ENCODE measurements around the gene CCL21.

Gene CCL21

DNA sequence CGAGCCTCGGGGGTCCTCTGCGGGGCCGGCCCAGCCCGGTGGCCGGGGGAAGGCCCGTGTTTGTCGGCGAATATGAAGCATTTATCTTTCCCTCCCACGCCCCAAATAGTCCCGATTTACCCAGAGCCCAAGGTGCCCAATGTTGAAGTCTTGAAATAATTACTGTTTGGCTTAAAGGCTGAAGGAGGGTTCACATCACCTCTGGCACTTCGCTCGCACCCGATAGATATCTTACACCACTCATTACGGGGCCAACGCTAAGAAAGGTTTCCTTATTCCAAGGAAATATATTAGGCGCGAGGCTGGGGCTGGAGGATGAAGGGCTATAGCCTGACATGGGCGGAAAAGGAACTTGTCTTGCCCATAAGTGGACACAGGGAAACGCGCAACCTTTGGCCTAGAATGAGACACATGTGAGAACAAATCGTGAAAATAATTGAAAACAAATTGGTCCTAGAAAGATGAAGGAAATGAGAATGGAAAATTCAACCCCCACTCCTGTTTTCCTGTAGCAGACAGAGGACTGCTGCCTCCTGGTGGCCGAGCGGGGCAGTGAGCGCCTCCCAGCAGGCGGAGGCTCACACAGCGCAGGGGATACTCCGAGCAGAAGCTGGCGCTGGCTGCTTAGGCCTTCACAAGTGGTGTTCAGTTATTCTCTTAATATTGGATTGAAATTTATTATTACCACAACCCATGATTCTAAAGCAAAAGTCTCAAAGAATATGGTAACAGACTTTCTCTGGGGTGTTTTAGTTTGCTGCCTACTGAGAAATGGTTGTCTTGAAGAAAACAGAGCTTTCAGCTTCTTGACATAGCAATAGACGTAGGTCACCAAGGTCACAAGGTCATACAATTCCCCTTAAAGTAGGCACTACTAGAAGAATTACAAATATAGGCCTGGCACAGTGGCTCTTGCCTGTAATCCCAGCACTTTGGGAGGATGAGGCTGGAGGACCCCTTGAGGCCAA, 7.9 kb downstream of the CCL21 start:
- DNase-seq = peak; percentile 12 to 31

DNA sequence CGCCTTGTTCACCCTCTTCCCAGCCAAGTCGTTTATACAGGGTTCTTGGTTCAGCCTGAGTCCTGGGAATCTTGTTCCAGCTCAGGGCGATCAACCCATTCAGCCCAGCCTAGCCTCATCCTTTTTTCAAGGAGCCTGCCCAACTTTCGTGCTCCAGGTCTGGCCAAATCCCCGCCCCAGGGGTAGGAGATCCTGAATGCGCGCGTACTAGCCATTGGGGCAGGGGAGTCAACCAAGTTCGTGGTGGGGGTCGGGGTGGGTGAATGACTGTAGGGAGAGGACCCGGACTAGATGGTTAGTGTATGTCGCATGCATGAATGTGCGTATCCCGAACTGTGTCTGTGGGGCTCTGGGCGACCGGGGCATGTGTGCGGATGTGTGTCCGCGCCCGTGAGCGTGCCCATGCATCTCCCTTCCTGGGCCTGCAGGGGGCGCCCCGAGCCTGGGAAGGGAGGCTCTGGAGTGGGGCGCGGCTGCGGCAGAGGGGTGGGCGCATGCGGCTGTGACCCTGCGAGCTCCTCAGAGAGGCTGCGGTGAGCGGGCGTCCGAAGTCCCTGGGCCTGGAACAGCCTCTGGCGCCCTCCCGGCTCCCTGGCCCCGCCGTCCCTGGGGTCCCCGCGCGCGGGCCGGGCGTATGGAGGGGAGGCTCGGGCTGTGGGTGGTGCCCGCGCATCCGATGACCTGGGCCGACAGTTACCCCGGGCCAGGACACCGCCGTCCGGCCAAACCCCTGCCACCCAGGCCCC, 8.7 kb downstream of the CCL21 start:
- peak in 1 of 2 experiments; percentile 13 for DNase-seq

DNA sequence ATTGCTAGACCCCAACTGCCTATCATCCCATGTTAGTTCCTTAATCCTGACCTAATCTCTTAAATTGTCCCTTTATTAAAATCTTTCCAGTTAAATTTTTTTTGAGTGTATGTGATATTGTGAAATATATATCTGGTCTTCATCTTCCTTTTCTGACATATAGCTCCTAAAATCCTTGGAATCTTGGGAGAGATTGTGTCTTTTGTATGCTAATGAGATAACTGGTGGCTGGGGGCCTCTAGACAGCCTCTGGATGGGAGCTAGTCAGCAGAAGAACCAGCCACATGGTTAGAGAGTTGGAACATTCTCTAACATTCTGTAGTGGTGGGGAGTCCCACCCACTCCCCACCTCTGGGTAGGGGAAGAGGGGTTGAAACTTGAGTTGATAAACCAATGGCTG, 15.1 kb downstream of the CCL21 start:
- no peak for DNase-seq

DNA sequence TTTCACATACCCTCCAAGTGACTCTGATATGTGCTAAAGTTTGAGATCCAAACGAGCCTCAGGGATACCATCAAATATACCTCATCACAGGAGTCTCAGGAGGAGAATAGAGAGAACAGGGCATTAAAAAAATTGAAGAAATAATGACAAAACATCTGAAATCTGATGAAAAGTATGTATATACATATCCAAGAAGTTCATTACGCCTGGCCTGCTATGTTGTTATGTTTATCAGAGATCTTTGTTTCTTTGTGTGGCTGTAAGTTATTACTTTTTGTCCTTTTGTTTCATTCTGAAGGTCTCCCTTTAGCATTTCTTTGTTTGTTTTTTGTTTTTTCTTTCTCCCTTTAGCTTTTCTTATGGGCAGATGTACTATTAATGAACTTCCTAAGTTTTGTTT, 16.4 kb downstream of the CCL21 start:
- DNase-seq = no peak

DNA sequence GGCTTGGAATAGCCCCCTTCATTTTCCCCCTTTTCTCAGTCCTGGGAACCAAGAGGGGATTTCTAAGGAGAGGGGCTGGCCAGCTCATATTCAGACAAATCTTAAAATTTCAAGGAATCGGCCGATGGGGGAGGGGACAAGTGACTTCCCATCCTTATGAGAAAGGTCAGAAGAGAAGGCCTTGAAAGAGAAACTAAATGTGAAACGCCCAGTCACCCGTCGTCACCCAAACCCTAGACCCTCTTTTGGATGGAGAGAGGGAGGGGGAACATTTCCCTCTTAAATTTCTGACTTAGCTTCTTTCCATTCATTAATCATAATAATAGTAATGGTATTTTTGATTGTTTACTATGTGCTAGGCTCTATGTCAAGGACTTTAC, 18.0 kb downstream of the CCL21 start:
- no peak for DNase-seq

DNA sequence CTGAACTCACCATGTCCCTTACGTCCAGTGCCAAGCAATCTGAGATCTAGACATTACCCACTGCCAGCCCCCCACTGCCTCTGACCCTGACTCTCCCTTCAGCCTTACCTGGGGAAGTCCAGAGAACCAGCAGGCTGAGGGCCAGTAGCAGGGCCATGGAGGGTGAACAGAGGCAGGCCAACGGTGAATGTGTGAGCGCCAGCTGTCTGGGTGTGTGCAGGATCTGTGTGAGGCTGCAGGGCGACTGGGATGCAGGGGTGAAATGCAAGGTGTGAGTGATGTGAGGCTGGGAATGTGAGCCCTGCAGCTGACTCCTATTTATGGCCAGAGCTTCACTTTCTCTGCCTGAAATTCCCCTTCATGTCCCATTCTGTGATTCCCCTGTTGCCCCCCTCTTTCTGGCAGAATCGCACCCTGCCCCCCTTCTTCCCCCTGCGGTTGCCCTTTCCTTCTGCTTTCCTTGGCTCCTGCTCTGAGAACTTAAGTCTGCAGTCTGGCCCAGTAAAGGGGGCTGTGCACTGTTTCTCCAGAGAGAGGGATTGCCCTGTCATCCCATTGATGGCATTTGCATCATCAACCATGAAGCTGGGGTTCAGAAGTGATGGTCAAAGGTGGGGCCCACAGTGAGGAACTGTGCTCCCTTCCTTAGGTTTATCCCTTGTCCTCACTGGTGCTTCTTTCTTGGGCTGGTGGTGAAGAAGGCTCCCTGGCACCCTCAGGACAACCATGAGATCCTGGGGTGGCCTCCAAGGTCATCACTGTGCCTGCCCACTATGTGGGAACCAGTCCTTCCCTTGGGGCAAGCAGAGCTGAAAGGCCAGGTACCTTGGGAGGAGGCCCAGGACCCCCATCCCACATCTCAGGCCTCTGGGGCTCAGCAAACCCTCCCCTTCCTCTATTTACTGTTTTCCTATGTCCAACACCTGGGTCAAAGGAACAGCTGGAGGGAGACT, 18.7 kb downstream of the CCL21 start, which contains the start of gene CCL19:
CCL19 (minus strand) TSS at position 294 of the 953 bp plus-strand sequence; CDS start at position 157, 137 bp downstream.
- no peak for DNase-seq

DNA sequence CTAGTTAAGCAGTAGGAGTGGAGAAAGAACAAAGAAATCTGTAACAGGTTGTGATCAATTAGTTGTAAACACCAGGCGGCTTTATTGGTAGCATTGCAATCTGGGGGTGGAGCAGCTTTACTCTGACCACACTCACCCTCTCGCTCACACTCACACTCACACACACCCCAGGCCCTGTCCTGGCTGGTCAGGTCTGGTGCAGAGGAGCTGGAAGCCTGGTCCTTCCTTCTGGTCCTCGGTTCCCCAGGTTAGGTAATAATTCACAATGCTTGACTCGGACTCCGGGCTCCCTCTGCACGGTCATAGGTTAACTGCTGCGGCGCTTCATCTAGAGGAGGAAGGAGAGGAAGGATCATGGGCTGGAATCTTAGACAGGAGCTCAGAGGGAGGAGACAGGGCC, 20.4 kb downstream of the CCL21 start:
- no peak for DNase-seq

DNA sequence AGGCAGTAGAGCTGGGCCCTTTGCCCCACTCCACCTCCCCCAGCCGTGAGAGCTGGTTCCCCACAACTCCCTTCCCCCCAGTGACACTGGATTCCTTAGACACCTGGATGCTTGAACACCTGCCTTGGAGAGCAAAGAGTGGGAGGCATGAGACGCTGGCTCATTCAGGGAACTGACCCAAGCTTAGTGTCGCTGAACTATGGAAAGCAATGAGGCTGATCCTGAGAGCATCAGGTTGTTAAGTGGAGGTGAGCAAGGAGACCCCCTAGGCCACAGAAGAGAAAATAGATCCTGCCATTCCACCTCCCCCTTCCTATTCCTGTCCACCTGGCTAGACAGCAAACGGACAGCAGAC, 20.8 kb downstream of the CCL21 start:
- no peak for DNase-seq

DNA sequence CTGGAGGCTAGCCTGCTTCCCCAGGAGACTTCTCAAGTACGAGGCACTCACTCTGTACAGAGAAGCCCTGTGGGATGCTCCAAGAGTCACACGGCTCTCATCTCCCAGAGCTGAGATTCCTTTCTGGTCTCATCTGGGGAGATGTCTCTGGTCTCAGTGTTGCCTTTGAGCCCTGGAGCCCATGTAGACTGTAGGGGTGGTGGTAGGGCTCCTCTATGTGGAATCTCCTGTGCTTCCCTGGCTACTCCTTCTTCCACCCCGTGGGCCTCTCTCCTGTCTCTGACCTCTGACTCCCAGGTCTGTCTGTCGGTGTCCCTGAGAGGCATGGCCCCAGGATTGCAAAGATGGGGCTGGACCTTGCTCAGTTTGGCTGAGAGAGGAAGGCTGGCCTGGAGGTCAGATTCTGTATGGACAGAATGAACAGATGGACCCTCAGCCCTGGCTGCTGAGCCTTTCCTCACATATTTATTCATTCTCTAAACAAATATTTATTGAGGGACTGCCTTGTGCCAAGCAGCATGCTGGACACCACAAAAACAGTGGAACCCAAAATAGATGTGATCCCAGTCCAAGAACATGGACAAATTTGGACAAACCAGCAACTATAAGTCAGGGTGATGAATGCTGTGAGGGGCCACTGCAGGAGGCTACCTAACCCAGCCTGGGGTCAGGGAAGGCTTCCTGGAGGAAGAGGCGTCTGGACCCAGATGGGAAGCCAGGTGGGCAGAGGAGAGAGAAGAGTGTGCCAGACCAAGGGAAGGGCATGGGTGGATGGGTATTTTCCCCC, 21.4 kb downstream of the CCL21 start:
- DNase-seq = no peak

DNA sequence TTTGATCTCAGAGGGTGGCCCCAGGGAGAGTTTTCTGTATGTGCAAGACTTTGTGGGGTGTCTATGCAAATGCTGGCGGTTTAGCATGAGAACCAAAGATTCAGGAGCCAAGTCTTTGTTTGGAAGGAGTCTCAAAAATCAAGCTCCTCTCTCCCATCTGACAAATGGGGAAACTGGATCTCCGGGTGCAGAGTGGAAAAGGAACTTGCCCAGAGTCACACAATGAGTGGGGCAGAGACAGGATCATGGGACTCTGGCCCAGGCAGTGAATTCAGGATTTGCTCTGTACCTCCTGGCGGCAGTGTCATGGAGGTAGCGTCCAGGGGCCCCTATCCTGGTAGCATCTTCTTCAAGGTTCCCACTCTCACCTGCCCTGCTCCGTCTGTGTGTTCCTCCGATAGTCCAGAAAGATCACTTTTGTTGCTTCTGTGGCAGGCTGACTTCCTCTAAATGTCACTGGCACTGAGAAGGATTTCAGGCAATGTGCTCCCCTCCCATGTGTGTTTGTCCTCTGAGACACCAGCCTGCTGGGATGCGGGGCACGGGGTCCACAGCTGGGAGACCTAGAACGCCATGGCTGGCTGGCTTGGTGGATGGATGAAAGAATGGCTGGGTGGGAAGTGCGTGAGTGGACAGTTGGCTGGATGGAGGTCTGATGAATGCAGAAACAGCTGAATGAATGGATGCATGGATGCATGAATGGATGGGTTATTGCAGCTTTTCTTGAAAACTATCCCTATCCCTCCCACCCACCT, 22.5 kb downstream of the CCL21 start:
- no peak for DNase-seq

DNA sequence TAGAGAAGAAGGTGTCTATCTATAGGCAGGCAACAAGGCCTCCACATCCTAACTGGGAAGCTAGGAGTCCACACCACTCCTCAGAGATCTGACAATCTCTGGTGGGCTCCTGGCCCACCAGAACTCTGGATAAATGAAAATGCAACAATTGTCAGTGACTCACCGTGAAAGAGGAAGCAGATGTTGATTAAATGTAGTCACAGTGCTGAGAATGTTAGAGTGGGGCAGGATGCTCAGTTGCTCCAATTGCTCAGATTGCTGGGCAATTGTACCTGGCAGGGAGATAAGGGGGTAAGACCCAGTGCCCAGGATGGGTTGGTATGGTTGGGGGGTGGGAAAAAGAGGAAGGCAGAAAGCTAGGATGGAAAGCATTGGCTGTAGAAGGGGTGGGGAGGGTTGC, 23.2 kb downstream of the CCL21 start:
- no peak for DNase-seq

DNA sequence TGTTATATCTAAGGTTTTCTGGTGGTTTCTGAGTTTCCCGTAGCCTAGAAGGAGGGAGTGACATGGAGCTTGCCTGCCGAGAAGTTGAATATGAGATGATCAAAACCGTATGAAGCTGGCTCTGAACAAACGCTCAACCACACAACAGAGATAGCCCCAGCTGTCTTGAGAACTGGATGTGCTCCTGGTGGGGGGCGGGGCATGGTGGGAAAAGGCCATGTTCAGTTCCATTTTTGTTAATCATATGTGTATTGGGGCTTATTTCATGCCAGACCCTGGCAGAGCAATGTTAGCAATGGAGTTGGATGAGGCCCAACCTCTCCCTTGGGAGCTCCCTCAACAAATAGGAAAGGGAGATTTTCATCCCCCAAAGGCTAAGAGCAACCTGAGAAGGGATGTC, 23.7 kb downstream of the CCL21 start:
- no peak for DNase-seq

DNA sequence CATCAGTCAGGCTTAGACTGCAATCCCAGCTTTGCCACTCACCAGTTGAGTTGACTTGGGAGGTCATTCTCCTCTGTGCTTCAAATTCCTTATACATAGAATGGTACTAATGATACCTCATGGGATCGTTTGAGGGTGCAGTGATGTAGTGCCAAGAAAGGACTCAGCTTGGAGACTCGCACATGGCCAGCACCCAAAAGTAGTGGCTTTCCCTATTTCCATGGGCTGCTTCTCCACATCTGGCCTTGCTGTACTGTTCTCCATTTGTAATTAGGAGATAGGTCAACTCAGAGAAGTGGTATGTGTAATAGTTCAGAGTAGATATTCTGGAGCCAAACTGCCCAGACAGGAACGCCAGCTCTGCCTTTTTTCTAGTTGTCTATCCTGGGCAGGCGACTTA, 24.3 kb downstream of the CCL21 start:
- no peak for DNase-seq

DNA sequence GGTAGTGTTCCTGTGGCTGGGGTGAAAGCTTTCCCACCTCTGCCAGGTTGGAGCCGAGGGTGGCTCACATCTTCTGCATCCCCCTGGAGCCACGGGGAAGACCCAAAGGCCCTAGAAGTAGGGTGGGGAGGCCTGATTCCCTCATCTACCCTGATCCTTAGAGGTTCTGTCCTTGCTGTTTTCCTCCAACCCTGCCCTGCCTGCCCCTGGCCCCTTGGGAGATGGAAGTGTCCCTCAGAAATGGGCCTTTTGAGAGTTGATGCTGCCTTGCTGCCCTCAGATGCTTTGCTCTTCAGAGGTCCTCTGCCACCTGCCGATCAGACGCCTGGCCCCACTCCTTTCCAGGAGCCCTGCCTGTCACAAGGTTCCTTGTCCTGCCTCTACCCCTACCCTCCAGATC, 25.1 kb downstream of the CCL21 start:
- DNase-seq = no peak

DNA sequence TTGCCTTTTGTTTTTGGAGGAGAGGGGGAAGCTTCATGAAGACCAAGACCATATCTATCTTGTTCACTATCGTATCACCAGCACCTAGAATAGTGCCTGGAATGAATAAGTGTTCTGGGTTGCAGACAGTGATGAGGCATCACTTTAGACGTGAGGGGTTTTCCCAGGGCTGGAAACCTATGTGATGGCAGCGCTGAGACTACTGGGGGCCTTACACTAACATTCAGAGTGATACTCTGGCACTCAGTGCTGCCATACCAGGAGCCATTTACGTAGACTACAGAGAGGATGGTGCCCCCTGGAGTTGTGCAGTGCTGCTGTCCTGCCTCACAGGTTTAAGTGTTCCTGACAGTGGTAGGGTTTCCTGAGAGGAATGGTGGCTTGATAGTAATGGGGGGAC, 25.8 kb downstream of the CCL21 start:
- no peak for DNase-seq

DNA sequence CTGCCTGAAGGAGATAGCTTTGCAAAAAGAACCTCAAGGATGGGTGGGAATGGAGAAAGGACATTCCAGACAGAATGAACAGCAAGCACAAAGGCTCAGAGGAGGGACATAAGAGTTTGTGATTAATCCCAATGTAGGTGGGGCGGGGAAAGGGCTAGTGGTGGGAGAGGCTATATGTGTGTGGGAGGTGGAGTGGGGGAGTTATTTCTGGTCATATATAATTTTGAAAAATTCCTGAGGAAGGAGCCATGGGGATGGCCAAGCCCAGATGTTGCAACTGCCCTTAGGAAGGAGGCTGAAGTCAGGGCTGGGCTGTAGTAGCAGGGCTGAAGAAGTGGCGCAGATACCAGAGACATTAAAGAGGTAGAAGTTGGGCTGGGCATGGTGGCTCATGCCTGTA, 34.1 kb downstream of the CCL21 start:
- DNase-seq = no peak

DNA sequence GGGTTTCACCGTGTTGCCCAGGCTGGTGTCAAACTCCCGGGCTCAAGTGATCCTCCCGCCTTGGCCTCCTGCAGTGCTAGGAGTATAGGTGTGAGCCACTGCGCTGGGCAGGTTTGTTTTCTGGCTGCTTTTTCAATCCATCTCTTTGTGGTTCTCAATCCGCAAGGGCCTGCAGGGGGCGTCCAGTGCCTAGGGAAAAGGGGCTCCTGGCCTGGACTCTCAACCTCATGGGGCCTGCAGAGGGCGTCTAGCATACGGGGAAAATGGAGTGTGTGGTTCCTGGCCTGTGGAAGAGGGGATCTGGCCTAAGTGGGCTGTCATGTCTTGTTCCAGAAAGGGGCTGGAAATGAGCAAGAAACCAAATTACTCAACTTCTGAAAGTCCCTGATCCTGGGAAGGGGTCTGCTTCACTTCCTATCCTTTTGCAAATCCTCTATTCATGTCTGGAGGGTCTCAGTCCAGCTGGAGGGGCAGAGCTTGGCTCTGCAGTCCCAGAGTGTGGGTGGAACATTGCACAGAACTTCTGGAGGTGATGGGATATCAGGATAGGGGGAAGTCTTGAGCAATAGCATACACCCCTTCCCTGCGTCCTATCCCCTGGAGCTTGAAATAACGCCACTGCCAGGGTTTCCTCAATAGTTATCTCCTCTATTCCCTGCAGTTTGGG, 34.8 kb downstream of the CCL21 start:
- DNase-seq = peak in 1 of 2 experiments; percentile 27

DNA sequence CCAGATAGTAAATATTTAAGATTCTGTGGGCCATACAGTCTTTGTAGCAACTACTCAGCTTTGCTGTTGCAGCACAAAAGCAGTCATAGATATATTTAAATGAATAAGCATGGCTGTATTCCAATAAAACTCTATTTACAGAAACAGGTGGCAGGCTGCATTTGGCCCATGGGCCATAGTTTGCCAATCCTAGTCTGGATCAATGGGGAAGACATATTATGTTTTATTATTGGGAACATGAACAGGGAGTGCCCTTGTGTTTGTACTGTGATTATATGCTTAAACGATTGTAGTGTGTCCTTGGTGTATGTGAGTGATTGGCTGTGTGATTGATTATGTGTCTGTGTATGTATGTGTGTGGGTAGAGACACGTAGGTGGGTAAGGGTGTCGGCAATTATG, 35.5 kb downstream of the CCL21 start:
- DNase-seq = no peak

DNA sequence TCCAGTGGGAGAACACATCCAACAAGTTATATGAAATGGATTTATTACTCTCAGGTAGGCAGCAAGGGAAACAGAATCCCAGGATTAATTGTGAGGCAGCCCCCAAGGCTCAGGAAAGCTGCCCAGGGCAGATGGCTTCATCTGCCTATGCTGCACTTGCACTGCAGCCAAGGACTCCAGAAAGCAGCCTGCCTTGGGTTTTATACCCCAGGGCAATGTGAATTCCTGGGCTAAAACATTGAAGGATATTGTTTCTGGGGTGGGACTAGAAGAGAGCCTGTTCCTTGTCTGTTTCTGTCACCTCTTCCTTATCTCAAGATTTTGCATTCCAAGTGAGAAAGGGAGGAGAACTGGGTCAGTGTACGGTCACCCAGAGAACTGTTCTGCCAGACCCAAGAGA, 38.6 kb downstream of the CCL21 start:
- DNase-seq = no peak

DNA sequence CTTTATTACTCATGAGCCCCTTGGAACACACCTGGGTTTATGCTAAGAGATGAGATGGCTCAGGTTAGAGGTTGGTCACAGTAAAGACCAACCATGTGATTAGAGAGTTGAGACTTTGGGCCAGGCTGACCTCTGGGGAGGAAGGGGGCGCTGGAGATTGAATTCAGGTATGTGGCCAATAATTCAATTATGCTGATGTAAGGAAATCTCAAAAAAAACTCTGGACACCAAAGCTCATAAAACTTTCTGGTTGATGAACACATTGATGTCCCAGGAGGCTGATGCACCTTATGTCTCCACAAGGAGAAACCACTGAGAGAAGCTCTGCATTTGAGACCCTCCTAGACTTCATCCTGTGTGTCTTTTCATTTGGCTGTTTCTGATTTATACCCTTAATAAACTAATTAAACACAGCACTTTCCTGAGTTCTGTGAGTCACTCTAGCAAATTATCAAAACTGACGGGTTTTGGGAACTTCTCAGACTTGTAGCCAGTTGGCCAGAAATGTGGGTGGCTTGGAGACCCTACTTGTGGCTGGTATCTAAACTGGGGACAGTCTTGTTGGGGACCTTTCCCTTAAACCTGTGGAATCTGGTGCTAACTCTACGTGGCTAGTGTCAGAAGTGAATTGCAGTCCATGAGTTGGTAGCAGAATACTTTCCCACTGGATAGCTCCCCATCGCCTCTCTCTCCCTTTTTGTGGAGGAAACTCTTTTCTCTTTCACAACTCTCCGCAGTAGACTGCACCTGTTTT, 40.0 kb downstream of the CCL21 start:
- DNase-seq = no peak
